Measurements from ENCODE around the gene FOXP1.

The FOXP1 gene

DNA sequence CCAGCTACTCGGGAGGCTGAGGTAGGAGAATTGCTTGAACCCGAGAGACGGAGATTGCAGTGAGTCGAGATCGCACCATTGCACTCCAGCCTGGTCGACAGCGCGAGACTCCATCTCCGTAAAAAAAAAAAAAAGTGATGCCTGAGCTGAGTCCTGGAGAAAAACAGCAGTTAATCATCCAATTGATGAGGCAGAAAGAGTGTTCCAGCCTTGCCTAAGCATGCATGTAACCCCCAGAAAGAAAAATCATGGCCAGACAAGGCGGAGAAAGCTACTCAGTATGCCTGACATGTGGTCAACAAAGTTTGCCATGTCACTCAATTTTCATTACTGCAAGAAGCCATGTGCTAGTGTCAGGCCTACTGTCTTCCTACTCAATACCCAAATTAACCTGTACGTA, 678.0 kb downstream of the FOXP1 start:
- no peak for DNase-seq (ENCODE audit: low read depth)
